IMR-90 (cell line): ENCODE data around the gene KCNJ6. TPM values are rescaled to one million over a fixed set of nuclear protein-coding genes. Genes with fewer than 3 reads are reported as not detected.
A peak's percentile ranks its signal among the peaks of the same experiment; 100 is the strongest.

ENCODE experiments used
- ATAC-seq: fragments of 200-7000 bp; cut with Tn5 transposase; 2 replicates; pipeline ENCODE4 v1.9.1; 2020; ENCODE audit warnings: low read depth, mild to moderate bottlenecking, moderate library complexity
- BruUV-seq: library from RNA; stranded (reverse); fragments of 400-500 nt; replicated peaks from 2 replicates; lab custom pipeline; 2021; lab: Mats Ljungman, UMichigan
- CTCF ChIA-PET: fragments of 300-600 bp; formaldehyde crosslinking; extraction: SDS; loops from one replicate; lab custom pipeline; 2021; ENCODE audit warnings: antibody characterized with exemption; lab: Yijun Ruan, JAX
- POLR2A ChIA-PET: fragments of 300-600 bp; sonication (Branson Sonifier 250); formaldehyde crosslinking; loops from one replicate; lab custom pipeline; 2022; ENCODE audit warnings: antibody characterized with exemption; ENCODE audit not compliant: unreplicated experiment; lab: Charles Lee
- DNase-seq: peaks from one replicate; pipeline ENCODE4 v3.0.0; 2013
- H2AFZ ChIP-seq: replicated peaks from 2 replicates; pipeline ENCODE3; 2013; ENCODE audit warnings: low read length, mild to moderate bottlenecking; ENCODE audit not compliant: poor library complexity
- H2AK5ac ChIP-seq: 2 replicates; pipeline ENCODE4 v1.6.1; 2013; ENCODE audit warnings: low read depth, low read length, inconsistent platforms
- H2AK9ac ChIP-seq: replicated peaks from 2 replicates; pipeline ENCODE3; 2013; ENCODE audit warnings: mild to moderate bottlenecking, low read depth, low read length, moderate library complexity; ENCODE audit not compliant: poor library complexity
- H2BK120ac ChIP-seq: 2 replicates; pipeline ENCODE4 v1.6.1; 2013; ENCODE audit warnings: low read depth, low read length, inconsistent platforms
- H2BK15ac ChIP-seq: 3 replicates; pipeline ENCODE4 v1.6.1; 2013; ENCODE audit warnings: low read depth, low read length, inconsistent platforms
- H2BK20ac ChIP-seq: 2 replicates; pipeline ENCODE4 v1.6.1; 2013; ENCODE audit warnings: low read depth, mild to moderate bottlenecking, inconsistent platforms, low read length, moderate library complexity
- H2BK5ac ChIP-seq: 2 replicates; pipeline ENCODE4 v1.6.1; 2013; ENCODE audit warnings: mild to moderate bottlenecking, low read depth, low read length, inconsistent platforms; ENCODE audit not compliant: poor library complexity, severe bottlenecking
- H3K14ac ChIP-seq: replicated peaks from 2 replicates; pipeline ENCODE4 v1.6.1; 2013; ENCODE audit warnings: low read depth, low read length, inconsistent platforms
- H3K18ac ChIP-seq: 2 replicates; pipeline ENCODE4 v1.6.1; 2013; ENCODE audit warnings: low read depth, low read length, control low read depth
- H3K23ac ChIP-seq: 2 replicates; pipeline ENCODE4 v1.6.1; 2013; ENCODE audit warnings: low read depth, low read length, inconsistent platforms
- H3K27ac ChIP-seq: 2 replicates; pipeline ENCODE4 v1.5.1; 2013; ENCODE audit warnings: mild to moderate bottlenecking, control low read depth, low read length; ENCODE audit not compliant: insufficient read depth
- H3K27me3 ChIP-seq: 2 replicates; pipeline ENCODE4 v1.6.1; 2013; ENCODE audit warnings: low read length; ENCODE audit not compliant: control insufficient read depth, insufficient read depth
- H3K36me3 ChIP-seq: 2 replicates; pipeline ENCODE4 v1.6.1; 2013; ENCODE audit warnings: low read length, mixed read lengths; ENCODE audit not compliant: control insufficient read depth, insufficient read depth
- H3K4ac ChIP-seq: 2 replicates; pipeline ENCODE4 v1.6.1; 2013; ENCODE audit warnings: low read depth, low read length, inconsistent platforms
- H3K4me1 ChIP-seq: 2 replicates; pipeline ENCODE4 v1.6.1; 2013; ENCODE audit warnings: low read length, mixed read lengths; ENCODE audit not compliant: control insufficient read depth, insufficient read depth
- H3K4me2 ChIP-seq: 2 replicates; pipeline ENCODE4 v1.6.1; 2013; ENCODE audit warnings: low read depth, mild to moderate bottlenecking, control low read depth, low read length, moderate library complexity
- H3K4me3 ChIP-seq: 2 replicates; pipeline ENCODE4 v1.5.1; 2013; ENCODE audit warnings: low read depth, mild to moderate bottlenecking, control low read depth, low read length, moderate library complexity; ENCODE audit not compliant: insufficient read depth
- H3K56ac ChIP-seq: 2 replicates; pipeline ENCODE4 v1.6.1; 2013; ENCODE audit warnings: low read length, inconsistent platforms; ENCODE audit not compliant: insufficient read depth; ENCODE audit errors: extremely low read depth
- H3K79me1 ChIP-seq, 2 experiments: 2 replicates each; pipeline ENCODE4 v1.6.1; 2013; ENCODE audit warnings: low read length in 2 of 2, inconsistent platforms in 1 of 2, low read depth in 1 of 2
- H3K9ac ChIP-seq: 2 replicates; pipeline ENCODE4 v1.6.1; 2013; ENCODE audit warnings: low read depth, low read length, control low read depth
- H3K9me1 ChIP-seq: 2 replicates; pipeline ENCODE4 v1.6.1; 2013; ENCODE audit warnings: low read length, inconsistent platforms; ENCODE audit not compliant: insufficient read depth
- H3K9me3 ChIP-seq: 2 replicates; pipeline ENCODE4 v1.6.1; 2013; ENCODE audit warnings: low read length; ENCODE audit not compliant: control insufficient read depth, insufficient read depth
- H4K20me1 ChIP-seq: 2 replicates; pipeline ENCODE4 v1.6.1; 2013; ENCODE audit warnings: low read length, inconsistent platforms; ENCODE audit not compliant: insufficient read depth
- H4K5ac ChIP-seq: 2 replicates; pipeline ENCODE4 v1.6.1; 2013; ENCODE audit warnings: mild to moderate bottlenecking, low read depth, low read length, control low read depth
- H4K8ac ChIP-seq, 2 experiments: 2 replicates each; pipeline ENCODE4 v1.6.1; 2013; ENCODE audit warnings: low read depth in 2 of 2, low read length in 2 of 2, control low read depth in 1 of 2, inconsistent platforms in 1 of 2
- H4K91ac ChIP-seq: 2 replicates; pipeline ENCODE4 v1.6.1; 2013; ENCODE audit warnings: low read depth, low read length, inconsistent platforms; ENCODE audit not compliant: insufficient read depth
- BHLHE40 ChIP-seq: fragments of 150-350 bp; IDR thresholded peaks from 2 replicates; pipeline ENCODE4 v1.6.1; 2016; ENCODE audit warnings: mild to moderate bottlenecking, low read depth, low read length
- CEBPB ChIP-seq: IDR thresholded peaks from 2 replicates; pipeline ENCODE4 v1.6.1; 2012; ENCODE audit warnings: low read depth, low read length, improper control_type of control experiment
- CTCF ChIP-seq: conservative IDR thresholded peaks from 2 replicates; pipeline ENCODE4 v1.5.1; 2012; ENCODE audit warnings: mild to moderate bottlenecking, low read depth, low read length, improper control_type of control experiment
- FOS ChIP-seq: fragments of 150-350 bp; IDR thresholded peaks from 2 replicates; pipeline ENCODE4 v1.6.1; 2016; ENCODE audit warnings: low read depth, low read length
- POLR2A ChIP-seq: IDR thresholded peaks from 2 replicates; pipeline ENCODE4 v1.6.1; 2012; ENCODE audit warnings: mild to moderate bottlenecking, low read depth, low read length
- RAD21 ChIP-seq: IDR thresholded peaks from 2 replicates; pipeline ENCODE4 v1.6.1; 2012; ENCODE audit warnings: low read length, improper control_type of control experiment
- RCOR1 ChIP-seq: IDR thresholded peaks from 2 replicates; pipeline ENCODE4 v1.6.1; 2012; ENCODE audit warnings: mild to moderate bottlenecking, low read length, improper control_type of control experiment; ENCODE audit not compliant: insufficient replicate concordance
- SMC3 ChIP-seq: fragments of 150-350 bp; IDR thresholded peaks from 2 replicates; pipeline ENCODE4 v1.6.1; 2016; ENCODE audit warnings: low read depth, mild to moderate bottlenecking, antibody characterized with exemption, low read length, moderate library complexity
- USF2 ChIP-seq: fragments of 150-350 bp; IDR thresholded peaks from 2 replicates; pipeline ENCODE4 v1.6.1; 2017; ENCODE audit warnings: mild to moderate bottlenecking, antibody characterized with exemption, low read length, low read depth
- WGBS, 2 experiments: methylation state at CpG; one replicate each; pipeline versions ENCODE4 v1.1.5 to v1.1.7; 2013; ENCODE audit warnings: missing lambda C conversion rate in 2 of 2; ENCODE audit not compliant: insufficient read length in 1 of 2; ENCODE audit errors: extremely low coverage in 2 of 2; 5-methylcytosine and 5-hydroxymethylcytosine counted together
- dilution Hi-C: fragments of 300-500 bp; cut with HindIII; formaldehyde crosslinking; loops from one replicate; pipeline ENCODE4 v1.14.3; 2018; ENCODE audit warnings: low sequenced_read_pairs; ENCODE audit not compliant: unreplicated experiment
- in situ Hi-C: fragments of 300-500 bp; cut with MboI; formaldehyde crosslinking; loops from 3 replicates; pipeline ENCODE4 v1.14.3; 2019; ENCODE audit warnings: low sequenced_read_pairs, inconsistent platforms, mixed read lengths
- intact Hi-C: fragments of 100-400 bp; cut with micrococcal nuclease; formaldehyde crosslinking; loops from 2 replicates; pipeline ENCODE4 v1.10.0; 2022
- polyA plus RNA-seq, 3 experiments: library from polyadenylated mRNA; depleted of rRNA; stranded (reverse); fragments of >200 nt; gene quantifications; 2 replicates each; pipeline ENCODE4 v1.2.3, GENCODE V29; 2012; ENCODE audit warnings: low replicate concordance in 1 of 3
- total RNA-seq: library from RNA; depleted of rRNA; stranded (reverse); fragments of >200 nt; gene quantifications from 2 replicates; pipeline ENCODE4 v1.2.3, GENCODE V29; 2012

The KCNJ6 gene
- total and polyA plus RNA-seq, 2 of the 4 experiments (the other 2 are of a cell fraction): under 0.01 to 0.02 TPM

GRCh38 chr21:37878946-37879660, 37.2 kb downstream of the KCNJ6 start:
- Histone ChIP-seq H3K4me2 (no peak overlapping the region), H2BK120ac (peak overlapping the region; percentile 60), H4K8ac (peak overlapping the region in 1 of 2 experiments; percentile 45; a peak in 2 of 4 replicates), H2AK5ac (peak overlapping the region; percentile 86), H2AFZ (peak overlapping the region; percentile 52), H2BK20ac (peak overlapping the region; percentile 65), H3K4ac (peak overlapping the region; percentile 79), H3K14ac (peak overlapping the region; percentile 35; the same call in 1 of the 2 replicates), H4K20me1 (no peaks in the 10 kb centered on the region), H3K27me3 (peaks cover 6% of the 10 kb centered on the region; the same call in 1 of the 2 replicates), H3K56ac (no peak overlapping the region), H2AK9ac (no peak overlapping the region), H3K4me3 (no peak overlapping the region), H2BK15ac (peak overlapping the region; percentile 1; the same call in 2 of the 3 replicates), H3K36me3 (no peaks in the 10 kb centered on the region), H3K79me1 (no peaks in the 10 kb centered on the region), H4K91ac (0 out of 2 replicates have a peak overlapping the region, but pooled peaks have one; percentile 52), H4K5ac (no peak overlapping the region), H3K9me1 (peaks cover 14% of the 10 kb centered on the region; the same call in 1 of the 2 replicates), H3K4me1 (peaks cover 10% of the 10 kb centered on the region), H3K23ac (no peak overlapping the region; the same call in 1 of the 2 replicates), H2BK5ac (peak overlapping the region; percentile 10), H3K18ac (no peak overlapping the region; the same call in 1 of the 2 replicates), H3K9ac (no peak overlapping the region), H3K27ac (no peak overlapping the region), H3K9me3 (no peaks in the 10 kb centered on the region)
- dilution Hi-C loops (no loop called here), intact Hi-C loops (loop anchor here (5.0 kb wide), 1 partner anchor 122 kb away; no protein-coding TSS in a partner anchor), in situ Hi-C loops (no loop called here)
- DNase-seq: peak; percentile 93
- ChIA-PET CTCF (no interaction called here), POLR2A (interaction anchor here (0.5 kb wide), 1 partner anchor 111 kb away, joined by 4 read pairs; no protein-coding TSS in a partner anchor)
- WGBS, 2 experiments: no CpG with 5 or more reads among the region's 7 CpGs
- ATAC-seq: peak; percentile 38; the same call in 1 of the 2 replicates
- BruUV-seq: no TSS peak
- TF ChIP-seq BHLHE40: no peak
- no peak for TF ChIP-seq RCOR1
- TF ChIP-seq RAD21: no peak
- TF ChIP-seq CEBPB: peak; percentile 69
- no peak for TF ChIP-seq SMC3
- no peak for TF ChIP-seq USF2
- TF ChIP-seq CTCF: no peak
- TF ChIP-seq POLR2A: no peak
- peak; percentile 39; the same call in 1 of the 2 replicates for TF ChIP-seq FOS
